HEK293T (cell line): ENCODE data around the gene SLC12A7.
"Not testable (repeated sequence)": the region's sequence is repeated elsewhere in the genome, so short reads cannot be mapped to it uniquely, and the experiment has no call there.

Source experiments
- CTCF ChIA-PET: fragments of 350-600 bp; formaldehyde crosslinking; extraction: SDS; loops from one replicate; lab custom pipeline; 2021; ENCODE audit warnings: antibody characterized with exemption, inconsistent platforms; lab: Yijun Ruan, JAX
- POLR2A ChIA-PET: fragments of 350-600 bp; formaldehyde crosslinking; extraction: SDS; loops from one replicate; lab custom pipeline; 2020; ENCODE audit warnings: antibody characterized with exemption, inconsistent platforms; lab: Yijun Ruan, JAX
- DNase-seq: peaks from one replicate; pipeline ENCODE4 v3.0.0; 2012; ENCODE audit warnings: mixed read lengths; ENCODE audit errors: extremely low spot score
- BHLHE40 ChIP-seq: fragments of 450-650 bp; IDR thresholded peaks from 2 replicates; pipeline ENCODE4 v1.6.1; 2016; ENCODE audit warnings: mild to moderate bottlenecking, moderate library complexity, borderline replicate concordance
- CTBP1 ChIP-seq: fragments of 450-650 bp; IDR thresholded peaks from 2 replicates; pipeline ENCODE4 v1.6.1; 2016; ENCODE audit warnings: borderline replicate concordance
- ELF4 ChIP-seq: fragments of 450-650 bp; IDR thresholded peaks from 2 replicates; pipeline ENCODE4 v1.6.1; 2017; ENCODE audit warnings: antibody characterized with exemption
- FOXA1 ChIP-seq: fragments of 450-650 bp; IDR thresholded peaks from 2 replicates; pipeline ENCODE4 v1.6.1; 2016; ENCODE audit warnings: mild to moderate bottlenecking
- FOXM1 ChIP-seq: fragments of 450-650 bp; IDR thresholded peaks from 2 replicates; pipeline ENCODE4 v1.6.1; 2017; ENCODE audit warnings: mild to moderate bottlenecking, borderline replicate concordance
- HDGF ChIP-seq: fragments of 450-650 bp; IDR thresholded peaks from 2 replicates; pipeline ENCODE4 v1.6.1; 2017; ENCODE audit warnings: antibody characterized with exemption, borderline replicate concordance
- L3MBTL2 ChIP-seq: fragments of 450-650 bp; conservative IDR thresholded peaks from 2 replicates; pipeline ENCODE4 v1.6.1; 2016; ENCODE audit warnings: mild to moderate bottlenecking
- LEF1 ChIP-seq: fragments of 450-650 bp; IDR thresholded peaks from 2 replicates; pipeline ENCODE4 v1.6.1; 2017; ENCODE audit warnings: mild to moderate bottlenecking, borderline replicate concordance
- NFRKB ChIP-seq: fragments of 450-650 bp; IDR thresholded peaks from 2 replicates; pipeline ENCODE4 v1.6.1; 2016; ENCODE audit warnings: mild to moderate bottlenecking, moderate library complexity
- SP1 ChIP-seq: fragments of 450-650 bp; IDR thresholded peaks from 2 replicates; pipeline ENCODE4 v1.6.1; 2017
- SUZ12 ChIP-seq: fragments of 450-650 bp; IDR thresholded peaks from 2 replicates; pipeline ENCODE4 v1.6.1; 2016; ENCODE audit warnings: mild to moderate bottlenecking
- ZNF384 ChIP-seq: fragments of 450-650 bp; IDR thresholded peaks from 2 replicates; pipeline ENCODE4 v1.6.1; 2016
- TF ChIP-seq, protein P1 (sequence below): fragments of 450-650 bp; IDR thresholded peaks from 2 replicates; pipeline ENCODE4 v1.6.1; 2016

Gene SLC12A7

DNA sequence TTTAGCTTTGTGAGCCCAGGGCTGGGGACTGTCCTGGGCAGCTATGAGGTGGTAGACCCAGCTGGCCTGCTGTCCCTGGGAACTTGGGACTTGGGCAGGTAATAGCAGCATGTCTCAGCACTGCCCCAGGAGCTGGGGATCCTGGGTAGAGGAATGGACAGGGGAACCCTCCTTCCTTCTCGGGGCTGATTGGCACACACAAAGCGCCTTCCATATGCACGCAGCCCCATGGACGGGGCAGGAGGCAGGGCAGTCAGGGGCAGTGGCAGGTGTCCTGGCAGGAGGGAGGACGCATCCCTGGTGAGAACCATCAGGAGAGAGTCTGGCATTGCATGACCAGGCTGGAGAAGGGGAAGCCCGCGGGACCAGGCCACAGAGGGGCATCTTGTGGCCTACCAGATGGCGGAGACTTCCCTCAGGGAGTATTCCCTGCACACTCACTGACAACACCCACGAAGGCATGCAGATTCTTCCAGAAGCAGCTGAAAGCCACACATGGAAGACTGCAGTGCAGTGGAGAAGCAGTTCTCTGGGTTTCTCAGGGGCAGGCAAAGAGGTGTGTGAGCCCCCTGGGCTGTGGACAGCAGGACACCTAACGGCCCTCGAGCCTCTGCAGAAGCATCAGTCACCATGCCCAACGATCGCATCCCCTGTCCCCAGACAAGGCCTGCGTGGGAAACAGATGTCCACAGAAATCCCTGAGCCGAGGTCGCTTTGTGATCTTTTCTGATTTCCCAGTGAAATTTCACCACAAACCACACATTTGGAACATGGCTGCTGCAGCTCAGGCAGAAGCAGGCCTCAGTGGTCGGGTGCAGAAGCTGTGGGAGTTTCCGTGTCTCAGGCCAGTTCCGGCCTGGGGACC is 110.2 kb downstream of the SLC12A7 start:
- TF ChIP-seq FOXA1 = no peak
- no peak for TF ChIP-seq BHLHE40
- no peak for TF ChIP-seq ZNF384
- TF ChIP-seq SP1 = no peak
- TF ChIP-seq, protein P1, sequence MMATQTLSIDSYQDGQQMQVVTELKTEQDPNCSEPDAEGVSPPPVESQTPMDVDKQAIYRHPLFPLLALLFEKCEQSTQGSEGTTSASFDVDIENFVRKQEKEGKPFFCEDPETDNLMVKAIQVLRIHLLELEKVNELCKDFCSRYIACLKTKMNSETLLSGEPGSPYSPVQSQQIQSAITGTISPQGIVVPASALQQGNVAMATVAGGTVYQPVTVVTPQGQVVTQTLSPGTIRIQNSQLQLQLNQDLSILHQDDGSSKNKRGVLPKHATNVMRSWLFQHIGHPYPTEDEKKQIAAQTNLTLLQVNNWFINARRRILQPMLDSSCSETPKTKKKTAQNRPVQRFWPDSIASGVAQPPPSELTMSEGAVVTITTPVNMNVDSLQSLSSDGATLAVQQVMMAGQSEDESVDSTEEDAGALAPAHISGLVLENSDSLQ = no peak
- no peak for TF ChIP-seq CTBP1
- no peak for TF ChIP-seq FOXM1
- no peak for TF ChIP-seq LEF1
- TF ChIP-seq NFRKB = no peak
- no peak for TF ChIP-seq HDGF
- no peak for TF ChIP-seq ELF4
- TF ChIP-seq SUZ12 = no peak
- TF ChIP-seq L3MBTL2 = no peak
- POLR2A ChIA-PET = no interaction called here
- no peak for DNase-seq
- CTCF ChIA-PET = interaction anchor here (1.3 kb wide), 1 partner anchor 172 kb away, joined by 3 read pairs; no protein-coding TSS in a partner anchor

- CTCF ChIA-PET = interaction anchor here (1.3 kb wide), 1 partner anchor 173 kb away, joined by 3 read pairs; no protein-coding TSS in a partner anchor
- POLR2A ChIA-PET, DNase-seq: not testable (repeated sequence)
These were observed 111.0 kb downstream of the SLC12A7 start for GRCh38 chr5:1000831-1001230.
